HEK293 (cell line): ENCODE measurements around the gene SLC35G6.

Experiments used
- CTCF ChIP-seq: fragments of 450-650 bp; formaldehyde crosslinking; IDR thresholded peaks from 2 replicates; pipeline ENCODE4 v1.5.1; 2016; ENCODE audit warnings: missing biosample characterization, missing genetic modification characterization
- MYNN ChIP-seq: fragments of 450-650 bp; formaldehyde crosslinking; IDR thresholded peaks from 2 replicates; pipeline ENCODE4 v1.5.1; 2016; ENCODE audit warnings: missing biosample characterization, missing genetic modification characterization, borderline replicate concordance
- PBX3 ChIP-seq: sonication (generic); formaldehyde crosslinking; IDR thresholded peaks from 2 replicates; pipeline ENCODE4 v1.8.1; 2022; ENCODE audit warnings: mild to moderate bottlenecking, moderate library complexity, missing genetic modification reagents
- PRDM4 ChIP-seq: fragments of 450-650 bp; formaldehyde crosslinking; IDR thresholded peaks from 2 replicates; pipeline ENCODE4 v1.5.1; 2017; ENCODE audit warnings: missing biosample characterization, missing genetic modification characterization
- SETDB1 ChIP-seq: IDR thresholded peaks from one replicate; pipeline ENCODE4 v1.6.1; 2017; ENCODE audit warnings: mild to moderate bottlenecking, low read length, moderate library complexity, mixed read lengths; ENCODE audit not compliant: insufficient read length
- SP2 ChIP-seq: fragments of 450-650 bp; formaldehyde crosslinking; IDR thresholded peaks from 2 replicates; pipeline ENCODE4 v1.5.1; 2016; ENCODE audit warnings: missing biosample characterization, missing genetic modification characterization
- SP3 ChIP-seq: fragments of 450-650 bp; formaldehyde crosslinking; IDR thresholded peaks from 2 replicates; pipeline ENCODE4 v1.5.1; 2016; ENCODE audit warnings: missing biosample characterization, missing genetic modification characterization
- ZBTB21 ChIP-seq: fragments of 450-650 bp; formaldehyde crosslinking; IDR thresholded peaks from 2 replicates; pipeline ENCODE4 v1.5.1; 2017; ENCODE audit warnings: missing biosample characterization, missing genetic modification characterization
- ZNF140 ChIP-seq: fragments of 450-650 bp; formaldehyde crosslinking; IDR thresholded peaks from 2 replicates; pipeline ENCODE4 v1.5.1; 2016; ENCODE audit warnings: missing biosample characterization, missing genetic modification characterization
- ZNF335 ChIP-seq: fragments of 450-650 bp; formaldehyde crosslinking; conservative IDR thresholded peaks from 2 replicates; pipeline ENCODE4 v1.5.1; 2016; ENCODE audit warnings: missing biosample characterization, missing genetic modification characterization
- ZNF416 ChIP-seq: fragments of 450-650 bp; formaldehyde crosslinking; IDR thresholded peaks from 2 replicates; pipeline ENCODE4 v1.5.1; 2016; ENCODE audit warnings: missing biosample characterization, missing genetic modification characterization
- ZNF600 ChIP-seq: fragments of 450-650 bp; formaldehyde crosslinking; IDR thresholded peaks from 2 replicates; pipeline ENCODE4 v1.5.1; 2016; ENCODE audit warnings: missing biosample characterization, missing genetic modification characterization
- ZSCAN16 ChIP-seq: fragments of 450-650 bp; formaldehyde crosslinking; IDR thresholded peaks from 2 replicates; pipeline ENCODE4 v1.5.1; 2016; ENCODE audit warnings: missing biosample characterization, missing genetic modification characterization

GRCh38 chr17:7475764-7476422 is 5.4 kb upstream of the SLC35G6 start:
- no peak for TF ChIP-seq CTCF (tag by site-specific recombination)
- TF ChIP-seq SP2 (tag by site-specific recombination): no peak
- TF ChIP-seq PRDM4 (tag by site-specific recombination): no peak
- no peak for TF ChIP-seq ZNF140 (tag by site-specific recombination)
- TF ChIP-seq ZSCAN16 (tag by site-specific recombination): no peak
- TF ChIP-seq SP3 (tag by site-specific recombination): no peak
- no peak for TF ChIP-seq ZBTB21 (tag by site-specific recombination)
- TF ChIP-seq ZNF600 (tag by site-specific recombination): no peak
- TF ChIP-seq SETDB1: no peak
- no peak for TF ChIP-seq ZNF335
- no peak for TF ChIP-seq PBX3
- no peak for TF ChIP-seq MYNN (tag by site-specific recombination)
- TF ChIP-seq ZNF416 (tag by site-specific recombination): no peak
